Uterus (tissue), 2 donors: Measurements from ENCODE around the gene TCEA2.

Source experiments
- POLR2A ChIP-seq, 2 donors: fragments of 450-650 bp; IDR thresholded peaks; one replicate each; pipeline ENCODE4 v1.6.1; 2016; ENCODE audit warnings: antibody characterized with exemption in 2 of 2, mild to moderate bottlenecking in 1 of 2, moderate library complexity in 1 of 2
- TF ChIP-seq, protein P1 (sequence below), 4 experiments: fragments of 200-600 bp in 2 of 4; fragments of 450-650 bp in 2 of 4; sonication (generic) in 2 of 4; IDR thresholded peaks; one replicate each; pipeline ENCODE4 v1.5.1; 2016 to 2019; ENCODE audit warnings: antibody characterized with exemption in 4 of 4, mild to moderate bottlenecking in 2 of 4, moderate library complexity in 1 of 4

DNA sequence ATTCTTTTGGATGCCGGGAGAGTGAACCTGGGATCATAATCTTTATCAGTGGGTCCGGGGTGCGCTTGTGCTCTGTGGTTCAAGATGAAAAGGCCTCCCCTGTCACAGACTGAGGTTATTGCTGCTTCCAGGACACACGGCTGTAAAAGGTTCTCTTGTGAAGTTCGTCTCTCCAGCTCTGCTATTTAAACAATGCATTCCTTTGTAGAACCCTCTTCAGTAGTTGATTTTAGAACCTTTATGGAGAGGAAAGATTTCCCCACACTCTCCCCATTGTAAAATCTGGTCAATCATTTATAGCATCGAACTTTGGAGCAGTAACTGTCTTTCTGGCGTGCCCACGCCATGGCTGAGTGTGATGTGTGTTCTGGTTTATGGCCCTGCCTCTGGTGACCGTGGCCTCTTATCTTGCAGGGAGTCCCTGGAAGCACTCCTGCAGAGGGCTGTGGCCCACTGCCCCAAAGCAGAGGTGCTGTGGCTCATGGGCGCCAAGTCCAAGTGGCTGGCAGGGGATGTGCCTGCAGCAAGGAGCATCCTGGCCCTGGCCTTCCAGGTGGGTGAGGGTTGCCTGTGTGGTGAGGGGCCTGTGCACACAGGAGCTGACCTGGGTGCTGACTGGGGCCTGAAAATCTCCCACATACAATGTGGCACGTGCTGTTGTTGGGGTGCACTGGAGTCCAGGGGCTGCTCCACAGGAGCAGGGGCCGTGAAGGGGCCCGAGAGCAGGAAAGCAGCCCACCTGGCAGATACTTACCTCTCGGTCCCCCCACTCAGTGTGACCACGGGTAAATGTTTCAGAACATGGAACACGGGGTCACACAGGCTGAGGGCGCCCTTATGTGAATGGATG lies 38.6 kb upstream of the TCEA2 start:
- TF ChIP-seq, protein P1, sequence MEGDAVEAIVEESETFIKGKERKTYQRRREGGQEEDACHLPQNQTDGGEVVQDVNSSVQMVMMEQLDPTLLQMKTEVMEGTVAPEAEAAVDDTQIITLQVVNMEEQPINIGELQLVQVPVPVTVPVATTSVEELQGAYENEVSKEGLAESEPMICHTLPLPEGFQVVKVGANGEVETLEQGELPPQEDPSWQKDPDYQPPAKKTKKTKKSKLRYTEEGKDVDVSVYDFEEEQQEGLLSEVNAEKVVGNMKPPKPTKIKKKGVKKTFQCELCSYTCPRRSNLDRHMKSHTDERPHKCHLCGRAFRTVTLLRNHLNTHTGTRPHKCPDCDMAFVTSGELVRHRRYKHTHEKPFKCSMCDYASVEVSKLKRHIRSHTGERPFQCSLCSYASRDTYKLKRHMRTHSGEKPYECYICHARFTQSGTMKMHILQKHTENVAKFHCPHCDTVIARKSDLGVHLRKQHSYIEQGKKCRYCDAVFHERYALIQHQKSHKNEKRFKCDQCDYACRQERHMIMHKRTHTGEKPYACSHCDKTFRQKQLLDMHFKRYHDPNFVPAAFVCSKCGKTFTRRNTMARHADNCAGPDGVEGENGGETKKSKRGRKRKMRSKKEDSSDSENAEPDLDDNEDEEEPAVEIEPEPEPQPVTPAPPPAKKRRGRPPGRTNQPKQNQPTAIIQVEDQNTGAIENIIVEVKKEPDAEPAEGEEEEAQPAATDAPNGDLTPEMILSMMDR (IDR thresholded peaks at IDR 0.05): no peak
- no peak for TF ChIP-seq POLR2A (IDR thresholded peaks at IDR 0.05)
